ENCODE data around the gene PYCR2. TPM values are rescaled to one million over a fixed set of nuclear protein-coding genes. Genes with fewer than 3 reads are reported as not detected.
"Not testable (repeated sequence)": the region's sequence is repeated elsewhere in the genome, so short reads cannot be mapped to it uniquely, and the experiment has no call there.

The PYCR2 gene
- total RNA-seq = 37.6 and 41.8 TPM in 2 replicates

GRCh38 chr1:225923692-225924555 lies at the start of gene PYCR2:
Gene PYCR2, minus strand, starts transcription at chr1:225924250. Its CDS starts 140 bp downstream, at chr1:225924110.
- DNase-seq (ENCODE audit: low read depth) = peak; percentile 84

- peak; percentile 61 for DNase-seq (ENCODE audit: low read depth)
These were observed 49.1 kb upstream of the PYCR2 start for GRCh38 chr1:225973158-225973557.

- no peak for DNase-seq (ENCODE audit: low read depth)
These were observed 48.5 kb upstream of the PYCR2 start for GRCh38 chr1:225972344-225973152.

GRCh38 chr1:225970592-225971157 lies 46.6 kb upstream of the PYCR2 start:
- not testable (repeated sequence) for DNase-seq (ENCODE audit: low read depth)

- DNase-seq (ENCODE audit: low read depth) = not testable (repeated sequence)
These were observed 45.7 kb upstream of the PYCR2 start for GRCh38 chr1:225969751-225970150.

GRCh38 chr1:225965231-225965630 lies 41.2 kb upstream of the PYCR2 start:
- DNase-seq (ENCODE audit: low read depth) = no peak

GRCh38 chr1:225963735-225964530 lies 39.9 kb upstream of the PYCR2 start:
- peak; percentile 50 for DNase-seq (ENCODE audit: low read depth)

- no peak for DNase-seq (ENCODE audit: low read depth)
These were observed 38.5 kb upstream of the PYCR2 start for GRCh38 chr1:225962440-225962975.

- DNase-seq (ENCODE audit: low read depth) = no peak
These were observed 37.8 kb upstream of the PYCR2 start for GRCh38 chr1:225961659-225962439.

GRCh38 chr1:225958041-225958440 lies 34.0 kb upstream of the PYCR2 start:
- DNase-seq (ENCODE audit: low read depth) = no peak

GRCh38 chr1:225954753-225955152 lies 30.7 kb upstream of the PYCR2 start:
- no peak for DNase-seq (ENCODE audit: low read depth)

GRCh38 chr1:225953315-225953714 lies 29.3 kb upstream of the PYCR2 start:
- no peak for DNase-seq (ENCODE audit: low read depth)

- no peak for DNase-seq (ENCODE audit: low read depth)
These were observed 27.0 kb upstream of the PYCR2 start for GRCh38 chr1:225950905-225951497.

GRCh38 chr1:225949041-225949440 lies 25.0 kb upstream of the PYCR2 start:
- no peak for DNase-seq (ENCODE audit: low read depth)

GRCh38 chr1:225946803-225947202 lies 22.8 kb upstream of the PYCR2 start:
- no peak for DNase-seq (ENCODE audit: low read depth)

GRCh38 chr1:225946082-225946620 lies 22.1 kb upstream of the PYCR2 start:
- DNase-seq (ENCODE audit: low read depth) = no peak

GRCh38 chr1:225945564-225945963 lies 21.5 kb upstream of the PYCR2 start:
- no peak for DNase-seq (ENCODE audit: low read depth)

GRCh38 chr1:225944951-225945350 lies 20.9 kb upstream of the PYCR2 start:
- DNase-seq (ENCODE audit: low read depth) = no peak

- no peak for DNase-seq (ENCODE audit: low read depth)
These were observed 20.3 kb upstream of the PYCR2 start for GRCh38 chr1:225944387-225944786.

- no peak for DNase-seq (ENCODE audit: low read depth)
These were observed 19.5 kb upstream of the PYCR2 start for GRCh38 chr1:225943582-225943981.

All from renal cortical epithelial cell (primary cell).